Gastrocnemius medialis (tissue), 4 donors: ENCODE data around the gene CGB3.

Source experiments
- POLR2A ChIP-seq, 2 donors: fragments of 450-650 bp; IDR thresholded peaks; one replicate each; pipeline ENCODE4 v1.6.1; 2017; ENCODE audit warnings: antibody characterized with exemption in 2 of 2, mild to moderate bottlenecking in 2 of 2, moderate library complexity in 2 of 2
- TF ChIP-seq, protein P1 (sequence below), 5 experiments: fragments of 450-650 bp in 3 of 5; fragments of 200-600 bp in 2 of 5; sonication (generic) in 2 of 5; IDR thresholded peaks in 4 of 5; conservative IDR thresholded peaks in 1 of 5; 1 replicate in 4 of 5; 2 replicates in 1 of 5; pipeline ENCODE4 v1.5.1; 2016 to 2019; ENCODE audit warnings: antibody characterized with exemption in 5 of 5, mild to moderate bottlenecking in 3 of 5, moderate library complexity in 3 of 5

DNA sequence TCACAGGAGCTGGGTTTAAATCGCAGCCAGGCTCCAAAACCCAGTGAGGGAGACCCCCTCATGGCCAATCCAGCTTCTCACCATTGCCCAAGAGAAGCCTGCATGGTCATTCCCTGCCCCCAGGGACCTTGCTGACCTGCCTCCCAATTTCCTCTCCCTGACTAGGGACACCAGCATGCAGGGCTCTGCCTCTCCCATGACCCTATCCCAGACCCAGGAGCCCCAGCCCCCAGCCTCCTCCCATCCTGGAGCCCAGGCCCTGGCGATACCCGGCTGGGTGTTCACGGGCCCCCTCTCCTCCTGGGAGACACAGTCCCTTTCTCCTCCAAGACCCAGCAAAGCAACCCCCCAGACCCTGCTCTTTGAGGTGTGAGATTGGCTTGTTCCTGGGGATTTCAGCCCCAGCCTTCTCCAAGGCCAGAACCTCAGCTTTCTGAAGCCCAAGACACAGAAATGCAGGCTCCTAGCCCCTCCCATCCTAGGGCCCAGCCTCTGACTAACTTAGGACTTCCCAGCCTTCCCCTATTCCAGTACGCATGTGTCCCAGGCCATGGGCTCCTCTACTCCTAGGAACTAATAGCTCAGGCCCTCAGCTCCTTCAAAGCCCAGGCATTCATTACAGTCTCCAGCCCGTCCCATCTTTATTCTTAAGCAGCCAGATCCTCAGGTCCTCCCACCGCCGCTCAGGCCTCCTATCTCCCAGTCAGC, 32.1 kb downstream of the CGB3 start:
- TF ChIP-seq, protein P1, sequence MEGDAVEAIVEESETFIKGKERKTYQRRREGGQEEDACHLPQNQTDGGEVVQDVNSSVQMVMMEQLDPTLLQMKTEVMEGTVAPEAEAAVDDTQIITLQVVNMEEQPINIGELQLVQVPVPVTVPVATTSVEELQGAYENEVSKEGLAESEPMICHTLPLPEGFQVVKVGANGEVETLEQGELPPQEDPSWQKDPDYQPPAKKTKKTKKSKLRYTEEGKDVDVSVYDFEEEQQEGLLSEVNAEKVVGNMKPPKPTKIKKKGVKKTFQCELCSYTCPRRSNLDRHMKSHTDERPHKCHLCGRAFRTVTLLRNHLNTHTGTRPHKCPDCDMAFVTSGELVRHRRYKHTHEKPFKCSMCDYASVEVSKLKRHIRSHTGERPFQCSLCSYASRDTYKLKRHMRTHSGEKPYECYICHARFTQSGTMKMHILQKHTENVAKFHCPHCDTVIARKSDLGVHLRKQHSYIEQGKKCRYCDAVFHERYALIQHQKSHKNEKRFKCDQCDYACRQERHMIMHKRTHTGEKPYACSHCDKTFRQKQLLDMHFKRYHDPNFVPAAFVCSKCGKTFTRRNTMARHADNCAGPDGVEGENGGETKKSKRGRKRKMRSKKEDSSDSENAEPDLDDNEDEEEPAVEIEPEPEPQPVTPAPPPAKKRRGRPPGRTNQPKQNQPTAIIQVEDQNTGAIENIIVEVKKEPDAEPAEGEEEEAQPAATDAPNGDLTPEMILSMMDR (IDR thresholded peaks at IDR 0.05 in 4 of 5, conservative IDR thresholded peaks at IDR 0.05 in 1 of 5): no peak
- TF ChIP-seq POLR2A (IDR thresholded peaks at IDR 0.05): peak; percentile 70 to 79
